Measurements from ENCODE around the gene PROX1. TPM values are rescaled to one million over a fixed set of nuclear protein-coding genes. Genes with fewer than 3 reads are reported as not detected.
"Not testable (repeated sequence)": the region's sequence is repeated elsewhere in the genome, so short reads cannot be mapped to it uniquely, and the experiment has no call there.

Gene PROX1
- total RNA-seq, 1 experiment from 2014 or later = 0.94 TPM

GRCh38 chr1:214071469-214071868 is 83.7 kb downstream of the PROX1 start:
- DNase-seq (ENCODE audit: low spot score) = no peak

- no peak for DNase-seq (ENCODE audit: low spot score)
Observed at GRCh38 chr1:214072426-214073157, 84.8 kb downstream of the PROX1 start.

- DNase-seq (ENCODE audit: low spot score) = no peak
Observed at GRCh38 chr1:214074477-214074876, 86.7 kb downstream of the PROX1 start.

- no peak for DNase-seq (ENCODE audit: low spot score)
Observed at GRCh38 chr1:214075305-214075998, 87.7 kb downstream of the PROX1 start.

- DNase-seq (ENCODE audit: low spot score) = no peak
Observed at GRCh38 chr1:214075999-214076707, 88.4 kb downstream of the PROX1 start.

GRCh38 chr1:214076708-214077065 is 88.9 kb downstream of the PROX1 start:
- DNase-seq (ENCODE audit: low spot score) = no peak

GRCh38 chr1:214078950-214079349 is 91.2 kb downstream of the PROX1 start:
- DNase-seq (ENCODE audit: low spot score) = no peak

- no peak for DNase-seq (ENCODE audit: low spot score)
Observed at GRCh38 chr1:214085325-214085724, 97.6 kb downstream of the PROX1 start.

- DNase-seq (ENCODE audit: low spot score) = peak; percentile 8
Observed at GRCh38 chr1:214086945-214087344, 99.2 kb downstream of the PROX1 start.

GRCh38 chr1:214089003-214089402 is 101.2 kb downstream of the PROX1 start:
- not testable (repeated sequence) for DNase-seq (ENCODE audit: low spot score)
